Epidermal melanocyte (primary cell): ENCODE measurements around the gene OR5V1.
"Not testable (repeated sequence)": the region's sequence is repeated elsewhere in the genome, so short reads cannot be mapped to it uniquely, and the experiment has no call there.

Source experiments
- DNase-seq: peaks from one replicate; pipeline ENCODE4 v3.0.0; 2011; ENCODE audit warnings: low spot score; ENCODE audit not compliant: insufficient read length

Gene OR5V1

GRCh38 chr6:29368765-29369164 lies at the start of gene OR5V1:
TSS of gene OR5V1 (minus strand) at chr6:29368865. CDS start at chr6:29356195, 12,670 bp downstream.
- no peak for DNase-seq

GRCh38 chr6:29414588-29414987 lies 45.9 kb upstream of the OR5V1 start, which contains the start of gene OR12D1:
TSS of gene OR12D1 (plus strand) at chr6:29414928.
- DNase-seq, result no peak

GRCh38 chr6:29403801-29404200 lies 35.1 kb upstream of the OR5V1 start:
- no peak for DNase-seq

GRCh38 chr6:29399525-29399924 lies 30.9 kb upstream of the OR5V1 start:
- no peak for DNase-seq

- DNase-seq, result no peak
These were observed 26.7 kb upstream of the OR5V1 start, which contains the start of gene OR12D2 for GRCh38 chr6:29395331-29395730. TSS of gene OR12D2 (plus strand) at chr6:29395631. CDS start at chr6:29396700, 1,069 bp downstream.

- no peak for DNase-seq
These were observed 19.9 kb upstream of the OR5V1 start for GRCh38 chr6:29388533-29388932.

GRCh38 chr6:29376003-29376402 lies 7.3 kb upstream of the OR5V1 start:
- no peak for DNase-seq

GRCh38 chr6:29375191-29375590 lies 6.5 kb upstream of the OR5V1 start, which contains the start of gene OR12D3:
TSS of gene OR12D3 (minus strand) at chr6:29375291. CDS start at chr6:29375287, 4 bp downstream.
- no peak for DNase-seq

GRCh38 chr6:29355603-29356002 lies 13.1 kb downstream of the OR5V1 start:
- no peak for DNase-seq

GRCh38 chr6:29354980-29355379 lies 13.7 kb downstream of the OR5V1 start:
- DNase-seq, result no peak

GRCh38 chr6:29349348-29349747 lies 19.3 kb downstream of the OR5V1 start:
- not testable (repeated sequence) for DNase-seq

- DNase-seq, result no peak
These were observed 23.3 kb downstream of the OR5V1 start for GRCh38 chr6:29345380-29345779.

GRCh38 chr6:29336269-29336668 lies 32.4 kb downstream of the OR5V1 start:
- DNase-seq, result no peak

- DNase-seq, result no peak
These were observed 36.0 kb downstream of the OR5V1 start for GRCh38 chr6:29332676-29333075.

GRCh38 chr6:29325777-29326176 lies 42.9 kb downstream of the OR5V1 start:
- no peak for DNase-seq

- DNase-seq, result not testable (repeated sequence)
These were observed 45.3 kb downstream of the OR5V1 start for GRCh38 chr6:29323332-29323731.

- no peak for DNase-seq
These were observed 48.7 kb downstream of the OR5V1 start for GRCh38 chr6:29319931-29320330.
